Measurements from ENCODE around the gene ALLC. TPM values are rescaled to one million over a fixed set of nuclear protein-coding genes. Genes with fewer than 3 reads are reported as not detected.

The ALLC gene
- total and polyA plus RNA-seq, 10 of the 15 experiments (the other 5 are each of a cell fraction or from before 2014, with no cell fraction given): 0.05 TPM; not detected in 9

DNA sequence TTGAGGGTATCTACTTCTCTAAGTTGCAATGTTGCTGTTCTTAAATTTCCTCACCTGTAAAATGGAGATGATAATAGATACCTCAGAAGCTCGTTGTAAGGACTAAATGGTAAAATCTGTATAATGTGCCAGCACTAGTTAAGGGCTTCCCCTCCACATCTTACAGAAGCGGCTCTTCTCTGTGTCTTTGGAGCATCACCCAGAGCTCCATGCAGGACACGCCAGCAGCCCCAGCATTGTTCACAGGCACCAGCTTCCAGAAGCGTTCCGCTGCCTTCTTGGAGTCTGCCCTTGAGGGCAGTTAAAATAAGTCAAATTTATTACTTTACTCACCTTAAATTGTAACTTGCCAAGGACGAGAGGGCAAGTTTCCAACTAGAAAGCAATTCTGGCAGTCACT, 51.2 kb downstream of the ALLC start:
- ChIA-PET RAD21 (ENCODE audit: unreplicated experiment) (no interaction called here), CTCF (no interaction called here), POLR2A (no interaction called here), SMC1A (ENCODE audit: uncharacterized antibody, unreplicated experiment) (no interaction called here)
- FAIRE-seq: no peak
- intact Hi-C loops (cut with micrococcal nuclease; ENCODE audit: unreplicated experiment): no loop called here
- no peak overlapping the region for H2AFZ ChIP-seq (ENCODE audit: control insufficient read depth, low read depth, low read length)
- no peak overlapping the region for H3K9ac ChIP-seq (ENCODE audit: control insufficient read depth, insufficient read depth, low read length)
- H3K4me2 ChIP-seq (ENCODE audit: control insufficient read depth, insufficient read depth): no peak overlapping the region
- H3K79me2 ChIP-seq (ENCODE audit: control insufficient read depth, insufficient read depth, low read length): no peaks in the 10 kb centered on the region
- H3K36me3 ChIP-seq (ENCODE audit: control insufficient read depth in 2 of 2, insufficient read depth in 2 of 2, low read length in 1 of 2): no peaks in the 10 kb centered on the region; a peak in 1 of 4 replicates
- ATAC-seq: no peak
- H3K4me3 ChIP-seq: no peak overlapping the region
- no peak for DNase-seq (ENCODE audit: low read depth, low spot score)
- in situ Hi-C loops (cut with MboI): no loop called here
- no peaks in the 10 kb centered on the region for H4K20me1 ChIP-seq (ENCODE audit: control insufficient read depth, insufficient read depth)
- no TSS peak for BruUV-seq (replicated peaks)
- TF ChIP-seq, protein P1, sequence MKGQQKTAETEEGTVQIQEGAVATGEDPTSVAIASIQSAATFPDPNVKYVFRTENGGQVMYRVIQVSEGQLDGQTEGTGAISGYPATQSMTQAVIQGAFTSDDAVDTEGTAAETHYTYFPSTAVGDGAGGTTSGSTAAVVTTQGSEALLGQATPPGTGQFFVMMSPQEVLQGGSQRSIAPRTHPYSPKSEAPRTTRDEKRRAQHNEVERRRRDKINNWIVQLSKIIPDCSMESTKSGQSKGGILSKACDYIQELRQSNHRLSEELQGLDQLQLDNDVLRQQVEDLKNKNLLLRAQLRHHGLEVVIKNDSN (IDR thresholded peaks at IDR 0.05; ENCODE audit: borderline replicate concordance, extremely low read length, insufficient read depth, low read depth, low read length): no peak
- no peak for TF ChIP-seq KDM1A (IDR thresholded peaks at IDR 0.05; ENCODE audit: borderline replicate concordance)
- no peak for TF ChIP-seq RAD21 (IDR thresholded peaks at IDR 0.05; ENCODE audit: insufficient read depth, low read depth, low read length)
- no peak for TF ChIP-seq CHD1 (IDR thresholded peaks at IDR 0.05; ENCODE audit: low read depth, low read length)
- TF ChIP-seq RAD51 (IDR thresholded peaks at IDR 0.05): no peak
- no peak for TF ChIP-seq NFYB (IDR thresholded peaks at IDR 0.05; ENCODE audit: insufficient read depth, low read depth, low read length)
- TF ChIP-seq SUZ12 (IDR thresholded peaks at IDR 0.05; ENCODE audit: unreplicated experiment): no peak
- TF ChIP-seq, protein P2, sequence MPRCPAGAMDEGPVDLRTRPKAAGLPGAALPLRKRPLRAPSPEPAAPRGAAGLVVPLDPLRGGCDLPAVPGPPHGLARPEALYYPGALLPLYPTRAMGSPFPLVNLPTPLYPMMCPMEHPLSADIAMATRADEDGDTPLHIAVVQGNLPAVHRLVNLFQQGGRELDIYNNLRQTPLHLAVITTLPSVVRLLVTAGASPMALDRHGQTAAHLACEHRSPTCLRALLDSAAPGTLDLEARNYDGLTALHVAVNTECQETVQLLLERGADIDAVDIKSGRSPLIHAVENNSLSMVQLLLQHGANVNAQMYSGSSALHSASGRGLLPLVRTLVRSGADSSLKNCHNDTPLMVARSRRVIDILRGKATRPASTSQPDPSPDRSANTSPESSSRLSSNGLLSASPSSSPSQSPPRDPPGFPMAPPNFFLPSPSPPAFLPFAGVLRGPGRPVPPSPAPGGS (IDR thresholded peaks at IDR 0.05; ENCODE audit: borderline replicate concordance, insufficient read depth, low read depth, low read length, poor library complexity, severe bottlenecking): no peak
- H3K27ac ChIP-seq (ENCODE audit: control insufficient read depth, insufficient read depth): no peak overlapping the region
- H3K9me3 ChIP-seq (replicated peaks; ENCODE audit: control insufficient read depth, insufficient read depth, low read length): no peaks in the 10 kb centered on the region
- 0 out of 4 replicates have a peak, but pooled peaks cover 1 to 4% of the 10 kb centered on the region in 2 experiments for H3K27me3 ChIP-seq (replicated peaks in 1 of 2; ENCODE audit: control insufficient read depth in 2 of 2, insufficient read depth in 2 of 2, low read length in 1 of 2)
- WGBS (ENCODE audit: insufficient coverage, insufficient replicate concordance, low lambda C conversion rate, missing lambda C conversion rate): 50% methylated on average over 6 of the region's 6 CpGs
- H3K4me1 ChIP-seq (ENCODE audit: control insufficient read depth, insufficient read depth, low read length): no peaks in the 10 kb centered on the region

Data from GM12878 (cell line).